IMR-90 (cell line): Measurements from ENCODE around the gene NAGPA. TPM values are rescaled to one million over a fixed set of nuclear protein-coding genes. Genes with fewer than 3 reads are reported as not detected.

Experiments
- ATAC-seq: fragments of 200-7000 bp; cut with Tn5 transposase; 2 replicates; pipeline ENCODE4 v1.9.1; 2020; ENCODE audit warnings: low read depth, mild to moderate bottlenecking, moderate library complexity
- BruUV-seq: library from RNA; stranded (reverse); fragments of 400-500 nt; replicated peaks from 2 replicates; lab custom pipeline; 2021; lab: Mats Ljungman, UMichigan
- CTCF ChIA-PET: fragments of 300-600 bp; formaldehyde crosslinking; extraction: SDS; loops from one replicate; lab custom pipeline; 2021; ENCODE audit warnings: antibody characterized with exemption; lab: Yijun Ruan, JAX
- POLR2A ChIA-PET: fragments of 300-600 bp; sonication (Branson Sonifier 250); formaldehyde crosslinking; loops from one replicate; lab custom pipeline; 2022; ENCODE audit warnings: antibody characterized with exemption; ENCODE audit not compliant: unreplicated experiment; lab: Charles Lee
- DNase-seq: peaks from one replicate; pipeline ENCODE4 v3.0.0; 2013
- H2AFZ ChIP-seq: replicated peaks from 2 replicates; pipeline ENCODE3; 2013; ENCODE audit warnings: low read length, mild to moderate bottlenecking; ENCODE audit not compliant: poor library complexity
- H2AK5ac ChIP-seq: 2 replicates; pipeline ENCODE4 v1.6.1; 2013; ENCODE audit warnings: low read depth, low read length, inconsistent platforms
- H2AK9ac ChIP-seq: replicated peaks from 2 replicates; pipeline ENCODE3; 2013; ENCODE audit warnings: mild to moderate bottlenecking, low read depth, low read length, moderate library complexity; ENCODE audit not compliant: poor library complexity
- H2BK120ac ChIP-seq: 2 replicates; pipeline ENCODE4 v1.6.1; 2013; ENCODE audit warnings: low read depth, low read length, inconsistent platforms
- H2BK15ac ChIP-seq: 3 replicates; pipeline ENCODE4 v1.6.1; 2013; ENCODE audit warnings: low read depth, low read length, inconsistent platforms
- H2BK20ac ChIP-seq: 2 replicates; pipeline ENCODE4 v1.6.1; 2013; ENCODE audit warnings: low read depth, mild to moderate bottlenecking, inconsistent platforms, low read length, moderate library complexity
- H2BK5ac ChIP-seq: 2 replicates; pipeline ENCODE4 v1.6.1; 2013; ENCODE audit warnings: mild to moderate bottlenecking, low read depth, low read length, inconsistent platforms; ENCODE audit not compliant: poor library complexity, severe bottlenecking
- H3K14ac ChIP-seq: replicated peaks from 2 replicates; pipeline ENCODE4 v1.6.1; 2013; ENCODE audit warnings: low read depth, low read length, inconsistent platforms
- H3K18ac ChIP-seq: 2 replicates; pipeline ENCODE4 v1.6.1; 2013; ENCODE audit warnings: low read depth, low read length, control low read depth
- H3K23ac ChIP-seq: 2 replicates; pipeline ENCODE4 v1.6.1; 2013; ENCODE audit warnings: low read depth, low read length, inconsistent platforms
- H3K27ac ChIP-seq: 2 replicates; pipeline ENCODE4 v1.5.1; 2013; ENCODE audit warnings: mild to moderate bottlenecking, control low read depth, low read length; ENCODE audit not compliant: insufficient read depth
- H3K27me3 ChIP-seq: 2 replicates; pipeline ENCODE4 v1.6.1; 2013; ENCODE audit warnings: low read length; ENCODE audit not compliant: control insufficient read depth, insufficient read depth
- H3K36me3 ChIP-seq: 2 replicates; pipeline ENCODE4 v1.6.1; 2013; ENCODE audit warnings: low read length, mixed read lengths; ENCODE audit not compliant: control insufficient read depth, insufficient read depth
- H3K4ac ChIP-seq: 2 replicates; pipeline ENCODE4 v1.6.1; 2013; ENCODE audit warnings: low read depth, low read length, inconsistent platforms
- H3K4me1 ChIP-seq: 2 replicates; pipeline ENCODE4 v1.6.1; 2013; ENCODE audit warnings: low read length, mixed read lengths; ENCODE audit not compliant: control insufficient read depth, insufficient read depth
- H3K4me2 ChIP-seq: 2 replicates; pipeline ENCODE4 v1.6.1; 2013; ENCODE audit warnings: low read depth, mild to moderate bottlenecking, control low read depth, low read length, moderate library complexity
- H3K4me3 ChIP-seq: 2 replicates; pipeline ENCODE4 v1.5.1; 2013; ENCODE audit warnings: low read depth, mild to moderate bottlenecking, control low read depth, low read length, moderate library complexity; ENCODE audit not compliant: insufficient read depth
- H3K56ac ChIP-seq: 2 replicates; pipeline ENCODE4 v1.6.1; 2013; ENCODE audit warnings: low read length, inconsistent platforms; ENCODE audit not compliant: insufficient read depth; ENCODE audit errors: extremely low read depth
- H3K79me1 ChIP-seq, 2 experiments: 2 replicates each; pipeline ENCODE4 v1.6.1; 2013; ENCODE audit warnings: low read length in 2 of 2, inconsistent platforms in 1 of 2, low read depth in 1 of 2
- H3K9ac ChIP-seq: 2 replicates; pipeline ENCODE4 v1.6.1; 2013; ENCODE audit warnings: low read depth, low read length, control low read depth
- H3K9me1 ChIP-seq: 2 replicates; pipeline ENCODE4 v1.6.1; 2013; ENCODE audit warnings: low read length, inconsistent platforms; ENCODE audit not compliant: insufficient read depth
- H3K9me3 ChIP-seq: 2 replicates; pipeline ENCODE4 v1.6.1; 2013; ENCODE audit warnings: low read length; ENCODE audit not compliant: control insufficient read depth, insufficient read depth
- H4K20me1 ChIP-seq: 2 replicates; pipeline ENCODE4 v1.6.1; 2013; ENCODE audit warnings: low read length, inconsistent platforms; ENCODE audit not compliant: insufficient read depth
- H4K5ac ChIP-seq: 2 replicates; pipeline ENCODE4 v1.6.1; 2013; ENCODE audit warnings: mild to moderate bottlenecking, low read depth, low read length, control low read depth
- H4K8ac ChIP-seq, 2 experiments: 2 replicates each; pipeline ENCODE4 v1.6.1; 2013; ENCODE audit warnings: low read depth in 2 of 2, low read length in 2 of 2, control low read depth in 1 of 2, inconsistent platforms in 1 of 2
- H4K91ac ChIP-seq: 2 replicates; pipeline ENCODE4 v1.6.1; 2013; ENCODE audit warnings: low read depth, low read length, inconsistent platforms; ENCODE audit not compliant: insufficient read depth
- BHLHE40 ChIP-seq: fragments of 150-350 bp; IDR thresholded peaks from 2 replicates; pipeline ENCODE4 v1.6.1; 2016; ENCODE audit warnings: mild to moderate bottlenecking, low read depth, low read length
- CEBPB ChIP-seq: IDR thresholded peaks from 2 replicates; pipeline ENCODE4 v1.6.1; 2012; ENCODE audit warnings: low read depth, low read length, improper control_type of control experiment
- CHD1 ChIP-seq: IDR thresholded peaks from 2 replicates; pipeline ENCODE4 v1.6.1; 2012; ENCODE audit warnings: low read depth, low read length, improper control_type of control experiment
- FOS ChIP-seq: fragments of 150-350 bp; IDR thresholded peaks from 2 replicates; pipeline ENCODE4 v1.6.1; 2016; ENCODE audit warnings: low read depth, low read length
- MXI1 ChIP-seq: IDR thresholded peaks from 2 replicates; pipeline ENCODE4 v1.6.1; 2012; ENCODE audit warnings: low read depth, mild to moderate bottlenecking, low read length, moderate library complexity, borderline replicate concordance
- NFE2L2 ChIP-seq: fragments of 150-350 bp; IDR thresholded peaks from 2 replicates; pipeline ENCODE4 v1.6.1; 2016; ENCODE audit warnings: low read depth, mild to moderate bottlenecking, low read length
- RFX5 ChIP-seq: IDR thresholded peaks from 2 replicates; pipeline ENCODE4 v1.8.0; 2012; ENCODE audit warnings: low read depth, mild to moderate bottlenecking, low read length, moderate library complexity
- SMC3 ChIP-seq: fragments of 150-350 bp; IDR thresholded peaks from 2 replicates; pipeline ENCODE4 v1.6.1; 2016; ENCODE audit warnings: low read depth, mild to moderate bottlenecking, antibody characterized with exemption, low read length, moderate library complexity
- WGBS, 2 experiments: methylation state at CpG; one replicate each; pipeline versions ENCODE4 v1.1.5 to v1.1.7; 2013; ENCODE audit warnings: missing lambda C conversion rate in 2 of 2; ENCODE audit not compliant: insufficient read length in 1 of 2; ENCODE audit errors: extremely low coverage in 2 of 2; 5-methylcytosine and 5-hydroxymethylcytosine counted together
- dilution Hi-C: fragments of 300-500 bp; cut with HindIII; formaldehyde crosslinking; loops from one replicate; pipeline ENCODE4 v1.14.3; 2018; ENCODE audit warnings: low sequenced_read_pairs; ENCODE audit not compliant: unreplicated experiment
- in situ Hi-C: fragments of 300-500 bp; cut with MboI; formaldehyde crosslinking; loops from 3 replicates; pipeline ENCODE4 v1.14.3; 2019; ENCODE audit warnings: low sequenced_read_pairs, inconsistent platforms, mixed read lengths
- intact Hi-C: fragments of 100-400 bp; cut with micrococcal nuclease; formaldehyde crosslinking; loops from 2 replicates; pipeline ENCODE4 v1.10.0; 2022
- polyA plus RNA-seq, 3 experiments: library from polyadenylated mRNA; depleted of rRNA; stranded (reverse); fragments of >200 nt; gene quantifications; 2 replicates each; pipeline ENCODE4 v1.2.3, GENCODE V29; 2012; ENCODE audit warnings: low replicate concordance in 1 of 3
- total RNA-seq: library from RNA; depleted of rRNA; stranded (reverse); fragments of >200 nt; gene quantifications from 2 replicates; pipeline ENCODE4 v1.2.3, GENCODE V29; 2012
- TF ChIP-seq, protein P1 (sequence below): fragments of 150-350 bp; IDR thresholded peaks from 2 replicates; pipeline ENCODE4 v1.6.1; 2016; ENCODE audit warnings: low read depth, mild to moderate bottlenecking, low read length, moderate library complexity, borderline replicate concordance
- TF ChIP-seq, protein P2 (sequence below): conservative IDR thresholded peaks from 2 replicates; pipeline ENCODE4 v1.5.1; 2012; ENCODE audit warnings: mild to moderate bottlenecking, low read depth, low read length, improper control_type of control experiment

Gene NAGPA
- total and polyA plus RNA-seq, 2 of the 4 experiments (the other 2 are of a cell fraction), result 6.5 to 12.2 TPM

DNA sequence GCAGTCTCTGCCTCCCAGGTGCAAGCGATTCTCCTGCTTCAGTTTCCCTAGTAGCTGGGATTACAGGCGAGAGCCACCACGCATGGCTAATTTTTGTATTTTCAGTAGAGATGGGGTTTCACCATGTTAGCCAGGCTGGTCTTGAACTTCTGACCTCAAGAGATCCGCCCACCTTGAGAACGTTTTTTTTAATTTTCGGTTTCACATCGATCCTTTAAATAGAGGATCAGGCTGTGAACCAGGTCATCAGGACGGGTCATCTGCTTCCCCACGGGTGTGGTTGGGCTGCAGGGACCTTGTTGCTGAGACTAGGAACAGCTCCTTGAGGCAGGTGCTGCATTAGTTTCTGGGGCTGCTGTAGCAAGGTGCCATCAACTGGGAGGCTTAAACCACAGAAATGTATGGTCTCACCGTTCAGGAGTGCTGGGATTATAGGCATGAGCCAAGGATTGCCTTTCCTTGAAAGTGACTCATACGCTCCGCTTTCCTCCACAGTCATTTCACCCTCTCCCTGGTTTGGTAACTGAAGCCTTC, 7.9 kb upstream of the NAGPA start:
- Histone ChIP-seq H3K56ac (no peak overlapping the region), H3K4me3 (no peak overlapping the region), H4K91ac (no peak overlapping the region), H3K23ac (no peak overlapping the region), H3K18ac (no peak overlapping the region), H3K27me3 (peaks cover 2% of the 10 kb centered on the region; the same call in 1 of the 2 replicates), H3K4ac (no peak overlapping the region), H3K36me3 (no peaks in the 10 kb centered on the region), H3K79me1 (no peaks in the 10 kb centered on the region), H3K4me2 (no peak overlapping the region), H2BK120ac (no peak overlapping the region), H3K9me1 (peaks cover 5% of the 10 kb centered on the region; the same call in 1 of the 2 replicates), H4K20me1 (no peaks in the 10 kb centered on the region; the same call in 1 of the 2 replicates), H3K9me3 (no peaks in the 10 kb centered on the region), H3K14ac (no peak overlapping the region), H2BK5ac (no peak overlapping the region), H2BK20ac (no peak overlapping the region), H2AK9ac (no peak overlapping the region), H4K5ac (no peak overlapping the region), H2BK15ac (no peak overlapping the region), H3K27ac (no peak overlapping the region), H2AFZ (peak overlapping the region; percentile 58), H3K4me1 (no peaks in the 10 kb centered on the region; the same call in 1 of the 2 replicates), H3K9ac (no peak overlapping the region), H2AK5ac (no peak overlapping the region), H4K8ac (no peak overlapping the region)
- TF ChIP-seq CEBPB (peak; percentile 50; the same call in 1 of the 2 replicates), SMC3 (no peak), FOS (0 out of 2 replicates have a peak, but pooled peaks have one; percentile 30), RFX5 (no peak), MXI1 (no peak), BHLHE40 (0 out of 2 replicates have a peak, but pooled peaks have one; percentile 14), NFE2L2 (no peak), CHD1 (no peak)
- TF ChIP-seq, protein P1, sequence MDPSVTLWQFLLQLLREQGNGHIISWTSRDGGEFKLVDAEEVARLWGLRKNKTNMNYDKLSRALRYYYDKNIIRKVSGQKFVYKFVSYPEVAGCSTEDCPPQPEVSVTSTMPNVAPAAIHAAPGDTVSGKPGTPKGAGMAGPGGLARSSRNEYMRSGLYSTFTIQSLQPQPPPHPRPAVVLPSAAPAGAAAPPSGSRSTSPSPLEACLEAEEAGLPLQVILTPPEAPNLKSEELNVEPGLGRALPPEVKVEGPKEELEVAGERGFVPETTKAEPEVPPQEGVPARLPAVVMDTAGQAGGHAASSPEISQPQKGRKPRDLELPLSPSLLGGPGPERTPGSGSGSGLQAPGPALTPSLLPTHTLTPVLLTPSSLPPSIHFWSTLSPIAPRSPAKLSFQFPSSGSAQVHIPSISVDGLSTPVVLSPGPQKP, result no peak
- TF ChIP-seq, protein P2, sequence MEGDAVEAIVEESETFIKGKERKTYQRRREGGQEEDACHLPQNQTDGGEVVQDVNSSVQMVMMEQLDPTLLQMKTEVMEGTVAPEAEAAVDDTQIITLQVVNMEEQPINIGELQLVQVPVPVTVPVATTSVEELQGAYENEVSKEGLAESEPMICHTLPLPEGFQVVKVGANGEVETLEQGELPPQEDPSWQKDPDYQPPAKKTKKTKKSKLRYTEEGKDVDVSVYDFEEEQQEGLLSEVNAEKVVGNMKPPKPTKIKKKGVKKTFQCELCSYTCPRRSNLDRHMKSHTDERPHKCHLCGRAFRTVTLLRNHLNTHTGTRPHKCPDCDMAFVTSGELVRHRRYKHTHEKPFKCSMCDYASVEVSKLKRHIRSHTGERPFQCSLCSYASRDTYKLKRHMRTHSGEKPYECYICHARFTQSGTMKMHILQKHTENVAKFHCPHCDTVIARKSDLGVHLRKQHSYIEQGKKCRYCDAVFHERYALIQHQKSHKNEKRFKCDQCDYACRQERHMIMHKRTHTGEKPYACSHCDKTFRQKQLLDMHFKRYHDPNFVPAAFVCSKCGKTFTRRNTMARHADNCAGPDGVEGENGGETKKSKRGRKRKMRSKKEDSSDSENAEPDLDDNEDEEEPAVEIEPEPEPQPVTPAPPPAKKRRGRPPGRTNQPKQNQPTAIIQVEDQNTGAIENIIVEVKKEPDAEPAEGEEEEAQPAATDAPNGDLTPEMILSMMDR, result no peak
- DNase-seq (peak; percentile 83), ATAC-seq (peak; percentile 79)
- dilution Hi-C loops, result no loop called here
- intact Hi-C loops, result no loop called here
- in situ Hi-C loops, result no loop called here
- WGBS, 2 experiments, result 63% methylated on average over 7 of the region's 12 CpGs; no CpG with 5 or more reads in 1 of the 2 experiments
- CTCF ChIA-PET, result no interaction called here
- BruUV-seq, result no TSS peak
- POLR2A ChIA-PET, result no interaction called here
